Spleen (tissue), 11 donors: ENCODE measurements around the gene IER5. TPM values are rescaled to one million over a fixed set of nuclear protein-coding genes. Genes with fewer than 3 reads are reported as not detected.

Experiments
- DNase-seq: peaks from one replicate; pipeline ENCODE4 v3.0.0-alpha.2; 2020
- H3K27ac ChIP-seq, 8 donors: fragments of 200-600 bp; sonication (generic) in 7 of 8; 1 replicate in 4 of 8; 2 replicates in 4 of 8; pipeline versions ENCODE4 v1.5.0 to v1.8.0; 2016 to 2021; ENCODE audit warnings: inconsistent platforms in 4 of 8, mild to moderate bottlenecking in 4 of 8, moderate library complexity in 1 of 8
- H3K27me3 ChIP-seq, 7 donors: fragments of 200-600 bp; sonication (generic) in 6 of 7; replicated peaks in 1 of 7; 1 replicate in 4 of 7; 2 replicates in 3 of 7; pipeline versions ENCODE4 v1.5.0 to v1.8.0; 2016 to 2021; ENCODE audit warnings: inconsistent platforms in 3 of 7, mild to moderate bottlenecking in 1 of 7
- H3K36me3 ChIP-seq, 6 donors: fragments of 200-600 bp; sonication (generic) in 5 of 6; 1 replicate in 4 of 6; 2 replicates in 2 of 6; pipeline versions ENCODE4 v1.5.0 to v1.8.0; 2016 to 2021; ENCODE audit warnings: inconsistent platforms in 2 of 6
- H3K4me1 ChIP-seq, 6 donors: fragments of 200-600 bp; sonication (generic) in 5 of 6; 1 replicate in 3 of 6; 2 replicates in 3 of 6; pipeline versions ENCODE4 v1.5.0 to v1.8.0; 2016 to 2021; ENCODE audit warnings: inconsistent platforms in 3 of 6
- H3K4me3 ChIP-seq, 8 donors: fragments of 200-600 bp; sonication (generic) in 7 of 8; 1 replicate in 4 of 8; 2 replicates in 4 of 8; pipeline versions ENCODE4 v1.5.0 to v1.8.0; 2016 to 2021; ENCODE audit warnings: inconsistent platforms in 4 of 8, mild to moderate bottlenecking in 4 of 8, moderate library complexity in 2 of 8
- H3K9me3 ChIP-seq, 8 donors: fragments of 200-600 bp; sonication (generic) in 7 of 8; 1 replicate in 4 of 8; 2 replicates in 4 of 8; pipeline versions ENCODE4 v1.5.0 to v1.8.0; 2016 to 2021; ENCODE audit warnings: inconsistent platforms in 4 of 8
- CTCF ChIP-seq, 11 experiments: fragments of 200-600 bp in 7 of 11; fragments of 450-650 bp in 4 of 11; sonication (generic) in 4 of 11; IDR thresholded peaks in 8 of 11; conservative IDR thresholded peaks in 3 of 11; 1 replicate in 7 of 11; 2 replicates in 4 of 11; pipeline versions ENCODE4 v1.4.0 to v1.8.0; 2016 to 2021; ENCODE audit warnings: antibody characterized with exemption in 11 of 11, inconsistent platforms in 4 of 11, mild to moderate bottlenecking in 1 of 11
- POLR2A ChIP-seq, 3 donors: fragments of 450-650 bp; IDR thresholded peaks; one replicate each; pipeline ENCODE4 v1.5.1; 2017; ENCODE audit warnings: antibody characterized with exemption in 3 of 3, mild to moderate bottlenecking in 1 of 3
- POLR2AphosphoS5 ChIP-seq, 3 donors: sonication (generic); formaldehyde crosslinking; IDR thresholded peaks; one replicate each; pipeline ENCODE4 v1.5.1; 2017; ENCODE audit warnings: antibody characterized with exemption in 3 of 3
- WGBS, 5 donors: extraction: QIAGEN DNeasy Blood & Tissue Kit in 3 of 5; methylation state at CpG; one replicate each; pipeline versions ENCODE4 v1.1.5 to v1.1.7; 2013 to 2018; 5-methylcytosine and 5-hydroxymethylcytosine counted together
- intact Hi-C: fragments of 100-400 bp; cut with DNase I; formaldehyde crosslinking; loops from one replicate; pipeline ENCODE4 v1.15.0; 2023; ENCODE audit warnings: low total_unique reads
- polyA plus RNA-seq, 3 donors: library from polyadenylated mRNA; stranded (reverse); fragments of 200-250 nt; gene quantifications; one replicate each; pipeline ENCODE4 v1.2.1, GENCODE V29; 2013
- total RNA-seq, 7 donors: library from RNA; depleted of rRNA in 3 of 7; stranded (reverse); fragments of >200 nt in 3 of 7; fragmentation: NEBNext Ultra II Directional in 4 of 7; extraction: Animal tissue kit (Norgen Biotek cat#: 25700) in 4 of 7; gene quantifications; one replicate each; pipeline versions ENCODE4 v1.1.0 to v1.2.1, GENCODE V29; 2016 to 2021
- donor health status: healthy with polysubstance abuse.
- donor health status: DM: no; HTN: no; CAD: no; lungs with moderate emphysema.
- donor health status: DM: no; HTN: no; CAD: no.
- donor health status: Bipolar disorder and iron deficiency.
- donor health status: healthy.
- donor health status: DM: no; HTN: no; CAD: no.
- donor health status: DM: yes; HTN: yes; CAD: no.

IER5 gene
- total and polyA plus RNA-seq, 10 donors = 21.3 to 62.3 (median 36.7) TPM

GRCh38 chr1:181080556-181080955 is 7.9 kb upstream of the IER5 start:
- H3K4me1 ChIP-seq = peaks cover 0 to 17% (median 6%) of the 10 kb centered on the region in 6 donors
- intact Hi-C loops = no loop called here

DNA sequence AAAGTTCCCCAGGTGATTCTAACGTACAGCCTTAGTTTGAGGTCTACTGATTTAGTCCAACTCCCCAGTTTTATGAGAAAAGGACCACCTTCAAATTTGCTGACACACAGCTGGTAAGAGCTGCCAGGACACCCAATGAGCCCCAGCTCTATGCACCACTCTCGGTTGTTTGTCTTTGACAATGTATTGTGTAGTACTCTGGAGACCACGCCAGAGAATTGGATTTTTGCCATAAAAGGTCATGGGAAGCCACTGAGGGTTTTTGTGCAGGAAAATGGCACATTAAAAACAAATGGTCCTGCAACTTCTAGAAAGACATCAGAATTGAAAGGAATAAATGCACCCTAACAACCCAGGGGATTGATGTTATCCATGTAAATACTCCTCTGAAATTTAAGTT is 7.1 kb upstream of the IER5 start:
- Histone ChIP-seq H3K9me3 (no peaks in the 10 kb centered on the region), H3K27ac (no peak overlapping the region), H3K36me3 (no peaks in the 10 kb centered on the region), H3K4me1 (peaks cover 0 to 17% (median 6%) of the 10 kb centered on the region in 6 donors), H3K27me3 (peaks cover 0 to 14% (median 0%) of the 10 kb centered on the region in 7 donors), H3K4me3 (no peak overlapping the region)
- DNase-seq = no peak
- intact Hi-C loops = no loop called here
- TF ChIP-seq CTCF (IDR thresholded peaks at IDR 0.05 in 8 of 11, conservative IDR thresholded peaks at IDR 0.05 in 3 of 11) = no peak
- TF ChIP-seq POLR2A (IDR thresholded peaks at IDR 0.05) = no peak
- no peak for TF ChIP-seq POLR2AphosphoS5 (IDR thresholded peaks at IDR 0.05)
- WGBS, 5 donors = 58 to 72% (median 68%) methylated on average over 3 of the region's 3 CpGs

More at GRCh38 chr1:181080556-181080955, 7.9 kb upstream of the IER5 start:
- no peaks in the 10 kb centered on the region for H3K36me3 ChIP-seq
- H3K27ac ChIP-seq = no peak overlapping the region
- no peak for DNase-seq
- TF ChIP-seq POLR2A (IDR thresholded peaks at IDR 0.05) (no peak), POLR2AphosphoS5 (IDR thresholded peaks at IDR 0.05) (no peak), CTCF (IDR thresholded peaks at IDR 0.05 in 8 of 11, conservative IDR thresholded peaks at IDR 0.05 in 3 of 11) (no peak)
- no peaks in the 10 kb centered on the region for H3K9me3 ChIP-seq
- WGBS, 5 donors = 53 to 68% (median 62%) methylated on average over 4 of the region's 4 CpGs
- peaks cover 0 to 15% (median 0%) of the 10 kb centered on the region in 7 donors for H3K27me3 ChIP-seq
- H3K4me3 ChIP-seq = no peak overlapping the region

DNA sequence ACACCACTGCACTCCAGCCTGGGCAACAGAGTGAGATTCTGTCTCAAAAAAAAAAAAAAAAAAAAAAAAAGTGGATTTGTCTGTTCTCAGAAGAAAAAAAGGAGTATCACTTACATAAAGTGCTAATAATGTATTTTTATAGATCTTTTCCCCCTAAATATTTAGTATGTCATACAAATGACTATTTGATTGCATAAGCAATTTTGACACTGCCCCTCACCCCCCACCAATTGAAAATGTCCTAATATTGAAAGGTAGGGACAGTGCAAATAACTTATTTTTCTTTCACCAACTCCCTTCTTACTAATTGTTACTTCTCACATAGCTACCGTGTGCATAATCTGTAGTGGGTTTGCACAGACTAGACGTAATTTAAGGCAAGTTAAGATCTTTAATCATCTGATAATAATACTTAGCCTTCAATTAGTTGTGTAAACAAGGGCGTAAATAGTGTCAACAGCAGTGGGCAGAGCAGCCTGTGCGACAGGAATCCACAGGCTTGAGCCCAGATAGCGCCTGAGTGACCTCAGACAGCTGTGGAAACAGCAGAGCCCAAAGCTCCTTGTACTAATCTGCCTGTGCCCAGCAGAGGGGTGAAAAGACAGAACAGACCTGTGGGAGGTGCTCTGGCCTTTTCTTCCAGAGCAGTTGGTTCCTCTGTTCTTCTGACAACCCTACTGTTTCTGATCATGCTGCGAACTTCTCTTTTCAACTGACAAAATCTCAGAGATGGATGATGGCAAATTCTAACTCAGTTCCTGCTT is 4.5 kb upstream of the IER5 start:
- intact Hi-C loops = loop anchor here (2.0 kb wide), 1 partner anchor 59 kb away; no protein-coding TSS in a partner anchor
- WGBS, 5 donors = 32 to 43% (median 38%) methylated on average over 6 of the region's 6 CpGs

More for the DNA sequence above, 4.5 kb upstream of the IER5 start:
- Histone ChIP-seq H3K27ac (no peak overlapping the region), H3K9me3 (no peaks in the 10 kb centered on the region), H3K27me3 (no peaks in the 10 kb centered on the region), H3K36me3 (no peaks in the 10 kb centered on the region), H3K4me3 (no peak overlapping the region), H3K4me1 (peaks cover 13 to 37% (median 25%) of the 10 kb centered on the region in 6 donors)
- TF ChIP-seq POLR2AphosphoS5 (IDR thresholded peaks at IDR 0.05) (peak in 1 of 3 donors; percentile 16), CTCF (IDR thresholded peaks at IDR 0.05 in 8 of 11, conservative IDR thresholded peaks at IDR 0.05 in 3 of 11) (peak; percentile 42 to 81 (median 69)), POLR2A (IDR thresholded peaks at IDR 0.05) (no peak)
- DNase-seq = peak; percentile 78
